Dedifferentiated amniotic fluid mesenchymal stem cell (primary cell): ENCODE results near the gene ENOX1.
"Not testable (repeated sequence)": the region's sequence is repeated elsewhere in the genome, so short reads cannot be mapped to it uniquely, and the experiment has no call there.

Experiments used
- DNase-seq: peaks from one replicate; pipeline ENCODE4 v3.0.0-alpha.2; 2016; ENCODE audit errors: extremely low spot score

The ENOX1 gene

GRCh38 chr13:43205416-43205815 lies 581.4 kb downstream of the ENOX1 start:
- no peak for DNase-seq

- DNase-seq = no peak
These were observed 582.2 kb downstream of the ENOX1 start for GRCh38 chr13:43204591-43204990.

- DNase-seq = no peak
These were observed 583.0 kb downstream of the ENOX1 start for GRCh38 chr13:43203781-43204180.

GRCh38 chr13:43200736-43201135 lies 586.0 kb downstream of the ENOX1 start:
- no peak for DNase-seq

GRCh38 chr13:43200307-43200706 lies 586.5 kb downstream of the ENOX1 start:
- DNase-seq = no peak

- no peak for DNase-seq
These were observed 589.9 kb downstream of the ENOX1 start for GRCh38 chr13:43196750-43197370.

GRCh38 chr13:43196086-43196621 lies 590.6 kb downstream of the ENOX1 start:
- no peak for DNase-seq

GRCh38 chr13:43195551-43195950 lies 591.2 kb downstream of the ENOX1 start:
- no peak for DNase-seq

GRCh38 chr13:43195112-43195511 lies 591.7 kb downstream of the ENOX1 start:
- no peak for DNase-seq

GRCh38 chr13:43193789-43194420 lies 592.9 kb downstream of the ENOX1 start:
- no peak for DNase-seq

GRCh38 chr13:43191546-43191945 lies 595.2 kb downstream of the ENOX1 start:
- DNase-seq = no peak

GRCh38 chr13:43185226-43185625 lies 601.5 kb downstream of the ENOX1 start:
- DNase-seq = no peak

- no peak for DNase-seq
These were observed 605.9 kb downstream of the ENOX1 start for GRCh38 chr13:43180837-43181236.

GRCh38 chr13:43180036-43180660 lies 606.6 kb downstream of the ENOX1 start:
- no peak for DNase-seq

GRCh38 chr13:43171489-43171888 lies 615.3 kb downstream of the ENOX1 start:
- DNase-seq = no peak

- DNase-seq = no peak
These were observed 616.3 kb downstream of the ENOX1 start for GRCh38 chr13:43170506-43170905.

- not testable (repeated sequence) for DNase-seq
These were observed 618.3 kb downstream of the ENOX1 start for GRCh38 chr13:43168434-43168833.

GRCh38 chr13:43167731-43168130 lies 619.0 kb downstream of the ENOX1 start:
- DNase-seq = no peak

- DNase-seq = no peak
These were observed 619.9 kb downstream of the ENOX1 start for GRCh38 chr13:43166644-43167457.
